SH-SY5Y (cell line): ENCODE data around the gene TMIGD1.

Source experiments
- GATA2 ChIP-seq: IDR thresholded peaks from 2 replicates; pipeline ENCODE4 v1.6.1; 2011; ENCODE audit warnings: mild to moderate bottlenecking, low read depth, low read length
- GATA3 ChIP-seq: IDR thresholded peaks from 2 replicates; pipeline ENCODE4 v1.6.1; 2011; ENCODE audit warnings: low read depth, mild to moderate bottlenecking, low read length, moderate library complexity

Gene TMIGD1

GRCh38 chr17:30333503-30334360, at the start of gene TMIGD1:
TSS of gene TMIGD1 (minus strand) at chr17:30334057. CDS start at chr17:30332133, 1,924 bp downstream.
- no peak for TF ChIP-seq GATA3
- TF ChIP-seq GATA2 = no peak

- TF ChIP-seq GATA3 = no peak
- TF ChIP-seq GATA2 = no peak
These were observed 48.5 kb upstream of the TMIGD1 start for GRCh38 chr17:30382345-30382744.

- TF ChIP-seq GATA2 = no peak
- no peak for TF ChIP-seq GATA3
These were observed 47.4 kb upstream of the TMIGD1 start for GRCh38 chr17:30381340-30381659.

- TF ChIP-seq GATA3 (no peak), GATA2 (no peak)
These were observed 46.9 kb upstream of the TMIGD1 start for GRCh38 chr17:30380643-30381339.

- TF ChIP-seq GATA3 (no peak), GATA2 (no peak; the same call in 1 of the 2 replicates)
These were observed 46.1 kb upstream of the TMIGD1 start for GRCh38 chr17:30379903-30380381.

- TF ChIP-seq GATA2 (no peak), GATA3 (no peak)
These were observed 45.5 kb upstream of the TMIGD1 start for GRCh38 chr17:30379303-30379902.

GRCh38 chr17:30378825-30379302, 45.0 kb upstream of the TMIGD1 start, which contains the start of gene CPD:
TSS of gene CPD (plus strand) at chr17:30378927. CDS start at chr17:30378981, 54 bp downstream.
- no peak for TF ChIP-seq GATA3
- TF ChIP-seq GATA2 = no peak

GRCh38 chr17:30378241-30378824, 44.5 kb upstream of the TMIGD1 start:
- no peak for TF ChIP-seq GATA3
- TF ChIP-seq GATA2 = no peak

- TF ChIP-seq GATA2 (no peak), GATA3 (no peak)
These were observed 43.9 kb upstream of the TMIGD1 start for GRCh38 chr17:30377574-30378240.

- TF ChIP-seq GATA3 (no peak), GATA2 (no peak)
These were observed 43.0 kb upstream of the TMIGD1 start for GRCh38 chr17:30376621-30377452.

- no peak for TF ChIP-seq GATA2
- TF ChIP-seq GATA3 = no peak
These were observed 41.8 kb upstream of the TMIGD1 start for GRCh38 chr17:30375661-30376060.

- no peak for TF ChIP-seq GATA2
- TF ChIP-seq GATA3 = no peak
These were observed 38.9 kb upstream of the TMIGD1 start for GRCh38 chr17:30372755-30373154.
